Endothelial cell of umbilical vein (primary cell): ENCODE results near the gene KCNK16. TPM values are rescaled to one million over a fixed set of nuclear protein-coding genes. Genes with fewer than 3 reads are reported as not detected.

Source experiments
- BruUV-seq: library from RNA; stranded (reverse); fragments of 400-500 nt; replicated peaks from 2 replicates; lab custom pipeline; 2021; lab: Mats Ljungman, UMichigan
- CTCF ChIA-PET: fragments of 300-600, 350-600 bp; sonication (Branson Sonifier 250); formaldehyde crosslinking; loops from one replicate; lab custom pipeline; 2021; ENCODE audit warnings: antibody characterized with exemption, inconsistent platforms; lab: Charles Lee
- POLR2A ChIA-PET: fragments of 300-600, 350-600 bp; sonication (Branson Sonifier 250); formaldehyde crosslinking; loops from one replicate; lab custom pipeline; 2021; ENCODE audit warnings: antibody characterized with exemption, inconsistent platforms; lab: Charles Lee
- DNase-seq: peaks from one replicate; pipeline ENCODE4 v3.0.0-alpha.2; 2011; ENCODE audit warnings: low read depth, low spot score
- FAIRE-seq: peaks from 2 replicates; lab custom pipeline; 2011; peaks lifted over from hg19 to GRCh38; lab: Jason Lieb, UNC
- H2AFZ ChIP-seq: 2 replicates; pipeline ENCODE4 v1.6.0; 2012; ENCODE audit warnings: low read depth, low read length, control low read depth, inconsistent platforms
- H3K27ac ChIP-seq: 2 replicates; pipeline ENCODE4 v1.5.1; 2011; ENCODE audit warnings: low read depth, mild to moderate bottlenecking, control low read depth, low read length, moderate library complexity; ENCODE audit not compliant: insufficient read depth
- H3K27me3 ChIP-seq, 2 experiments: 2 replicates each; pipeline versions ENCODE4 v1.6.0 to v1.6.1; 2011; ENCODE audit warnings: low read length in 2 of 2, mixed read lengths in 1 of 2; ENCODE audit not compliant: control insufficient read depth in 2 of 2, insufficient read depth in 2 of 2
- H3K36me3 ChIP-seq, 2 experiments: 2 replicates in 1 of 2; 3 replicates in 1 of 2; pipeline ENCODE4 v1.5.1; 2011; ENCODE audit warnings: low read length in 2 of 2, mild to moderate bottlenecking in 1 of 2, moderate library complexity in 1 of 2; ENCODE audit not compliant: control insufficient read depth in 2 of 2, insufficient read depth in 2 of 2; ENCODE audit errors: extremely low read depth in 1 of 2
- H3K4me1 ChIP-seq: 3 replicates; pipeline ENCODE4 v1.5.1; 2011; ENCODE audit warnings: mild to moderate bottlenecking, low read length; ENCODE audit not compliant: control insufficient read depth, insufficient read depth; ENCODE audit errors: extremely low read depth
- H3K4me2 ChIP-seq: 2 replicates; pipeline ENCODE4 v1.6.1; 2011; ENCODE audit warnings: low read length, control low read depth, mixed read lengths; ENCODE audit not compliant: insufficient read depth
- H3K4me3 ChIP-seq, 3 experiments: fragments of 200-600 bp in 1 of 3; sonication (generic), shearing (Covaris generic) in 1 of 3; replicated peaks in 1 of 3; 2 replicates each; pipeline ENCODE4 v1.5.1; 2011 to 2016; ENCODE audit warnings: control low read depth in 3 of 3, low read length in 3 of 3, mild to moderate bottlenecking in 2 of 3, inconsistent platforms in 1 of 3, low read depth in 1 of 3, moderate library complexity in 1 of 3; ENCODE audit not compliant: insufficient read depth in 1 of 3
- H3K79me2 ChIP-seq: 2 replicates; pipeline ENCODE4 v1.6.0; 2012; ENCODE audit warnings: low read length, inconsistent platforms; ENCODE audit not compliant: control insufficient read depth, insufficient read depth
- H3K9ac ChIP-seq: replicated peaks from 2 replicates; pipeline ENCODE3; 2011; ENCODE audit warnings: low read length, control low read depth; ENCODE audit not compliant: insufficient read depth; ENCODE audit errors: extremely low read depth
- H3K9me1 ChIP-seq: replicated peaks from 3 replicates; pipeline ENCODE4 v1.6.0; 2011; ENCODE audit warnings: mild to moderate bottlenecking, low read length; ENCODE audit not compliant: control insufficient read depth, insufficient read depth; ENCODE audit errors: extremely low read depth
- H3K9me3 ChIP-seq: replicated peaks from 2 replicates; pipeline ENCODE4 v1.5.1; 2012; ENCODE audit warnings: low read length, inconsistent platforms; ENCODE audit not compliant: control insufficient read depth, insufficient read depth
- H4K20me1 ChIP-seq: replicated peaks from 2 replicates; pipeline ENCODE3; 2011; ENCODE audit warnings: mild to moderate bottlenecking, low read length; ENCODE audit not compliant: control insufficient read depth, insufficient read depth; ENCODE audit errors: extremely low read depth
- EZH2 ChIP-seq: IDR thresholded peaks from 2 replicates; pipeline ENCODE4 v1.6.1; 2012; ENCODE audit warnings: borderline replicate concordance, low read depth, mild to moderate bottlenecking, moderate library complexity, low read length, inconsistent platforms; ENCODE audit not compliant: severe bottlenecking
- FOS ChIP-seq: IDR thresholded peaks from 2 replicates; pipeline ENCODE4 v1.6.1; 2011; ENCODE audit warnings: mild to moderate bottlenecking, low read length, moderate library complexity, borderline replicate concordance; ENCODE audit not compliant: insufficient read depth
- GATA2 ChIP-seq: IDR thresholded peaks from 2 replicates; pipeline ENCODE4 v1.7.0; 2011; ENCODE audit warnings: low read depth, mild to moderate bottlenecking, moderate library complexity, mixed read lengths, low read length; ENCODE audit not compliant: insufficient read length, insufficient read depth
- JUN ChIP-seq: IDR thresholded peaks from 2 replicates; pipeline ENCODE4 v1.6.1; 2011; ENCODE audit warnings: borderline replicate concordance, low read depth; ENCODE audit not compliant: insufficient read length, insufficient read depth
- MYC ChIP-seq: IDR thresholded peaks from one replicate; pipeline ENCODE4 v1.6.1; 2011; ENCODE audit warnings: mild to moderate bottlenecking, low read depth, low read length
- POLR2A ChIP-seq: IDR thresholded peaks from 2 replicates; pipeline ENCODE4 v1.6.1; 2012; ENCODE audit warnings: low read depth, mild to moderate bottlenecking, control low read depth, low read length
- POLR2AphosphoS5 ChIP-seq: IDR thresholded peaks from 2 replicates; pipeline ENCODE4 v1.6.1; 2012; ENCODE audit warnings: low read depth, mild to moderate bottlenecking, control low read depth, low read length, moderate library complexity; ENCODE audit not compliant: insufficient read depth
- dilution Hi-C: fragments of 300-500 bp; cut with MboI; formaldehyde crosslinking; loops from one replicate; pipeline ENCODE4 v1.15.0; 2019; ENCODE audit warnings: low sequenced_read_pairs; ENCODE audit not compliant: extremely low pct_ligation_motif_present
- intact Hi-C: fragments of 100-400 bp; cut with micrococcal nuclease; formaldehyde crosslinking; loops from one replicate; pipeline ENCODE4 v1.10.0; 2022
- polyA plus RNA-seq, 4 experiments: library from polyadenylated mRNA; depleted of rRNA in 3 of 4; stranded (reverse) in 3 of 4; unstranded in 1 of 4; fragments of >200 nt; gene quantifications; 2 replicates each; pipeline versions ENCODE4 v1.2.1 to v1.2.3, GENCODE V29; 2011 to 2012; ENCODE audit warnings: missing spikeins in 1 of 4
- total RNA-seq: library from RNA; stranded (reverse); gene quantifications from 2 replicates; pipeline ENCODE4 v1.2.3, GENCODE V29; 2021
- TF ChIP-seq, protein P1 (sequence below), 2 donors: IDR thresholded peaks; 1 replicate in 1 of 2; 2 replicates in 1 of 2; pipeline ENCODE4 v1.5.1; 2011; ENCODE audit warnings: low read length in 2 of 2, mild to moderate bottlenecking in 2 of 2, moderate library complexity in 2 of 2, control low read depth in 1 of 2, inconsistent platforms in 1 of 2, low read depth in 1 of 2; ENCODE audit not compliant: insufficient read depth in 1 of 2; ENCODE audit errors: extremely low read depth in 1 of 2
- TF ChIP-seq, protein P2 (sequence below): IDR thresholded peaks from 2 replicates; pipeline ENCODE4 v1.6.1; 2011; ENCODE audit not compliant: insufficient read depth, insufficient read length

KCNK16 gene
- total and polyA plus RNA-seq, 2 donors (not counting 3 experiments of a cell fraction or from before 2014, with no cell fraction given) = not detected

DNA sequence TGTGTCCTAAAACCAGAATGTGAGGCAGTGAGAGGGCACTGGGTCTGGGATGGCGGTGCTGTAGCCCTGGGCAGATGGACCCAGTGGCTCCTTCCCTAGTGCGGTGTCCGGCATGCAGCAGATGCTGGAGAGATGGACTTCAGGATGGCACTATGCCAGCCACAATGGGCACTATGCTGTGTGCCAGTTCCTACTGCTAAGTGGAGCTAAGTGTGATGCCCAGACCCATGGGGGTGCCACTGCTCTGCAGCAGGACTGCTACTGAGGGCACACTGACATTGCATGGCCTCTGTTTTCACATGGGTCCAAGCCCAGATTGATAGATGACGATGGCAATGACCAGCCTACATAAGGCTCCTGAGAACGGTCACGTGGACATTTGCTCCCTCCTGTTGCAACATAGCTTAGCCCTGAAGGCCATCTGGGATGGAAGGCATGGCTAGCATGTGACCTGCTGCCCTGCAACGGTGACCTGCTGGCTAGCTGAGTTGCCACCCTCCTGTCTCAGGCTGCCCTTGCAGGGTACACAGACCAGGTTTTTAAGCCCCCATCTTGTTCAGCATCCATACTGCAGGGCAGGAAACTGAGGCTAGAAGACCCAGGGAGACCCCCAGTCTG is 31.3 kb upstream of the KCNK16 start:
- no peak for TF ChIP-seq POLR2A
- TF ChIP-seq JUN = no peak
- TF ChIP-seq MYC = no peak
- TF ChIP-seq EZH2 = no peak
- TF ChIP-seq, protein P1, sequence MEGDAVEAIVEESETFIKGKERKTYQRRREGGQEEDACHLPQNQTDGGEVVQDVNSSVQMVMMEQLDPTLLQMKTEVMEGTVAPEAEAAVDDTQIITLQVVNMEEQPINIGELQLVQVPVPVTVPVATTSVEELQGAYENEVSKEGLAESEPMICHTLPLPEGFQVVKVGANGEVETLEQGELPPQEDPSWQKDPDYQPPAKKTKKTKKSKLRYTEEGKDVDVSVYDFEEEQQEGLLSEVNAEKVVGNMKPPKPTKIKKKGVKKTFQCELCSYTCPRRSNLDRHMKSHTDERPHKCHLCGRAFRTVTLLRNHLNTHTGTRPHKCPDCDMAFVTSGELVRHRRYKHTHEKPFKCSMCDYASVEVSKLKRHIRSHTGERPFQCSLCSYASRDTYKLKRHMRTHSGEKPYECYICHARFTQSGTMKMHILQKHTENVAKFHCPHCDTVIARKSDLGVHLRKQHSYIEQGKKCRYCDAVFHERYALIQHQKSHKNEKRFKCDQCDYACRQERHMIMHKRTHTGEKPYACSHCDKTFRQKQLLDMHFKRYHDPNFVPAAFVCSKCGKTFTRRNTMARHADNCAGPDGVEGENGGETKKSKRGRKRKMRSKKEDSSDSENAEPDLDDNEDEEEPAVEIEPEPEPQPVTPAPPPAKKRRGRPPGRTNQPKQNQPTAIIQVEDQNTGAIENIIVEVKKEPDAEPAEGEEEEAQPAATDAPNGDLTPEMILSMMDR (IDR thresholded peaks at IDR 0.05; ENCODE audit: extremely low read depth in 1 of 2, insufficient read depth in 1 of 2, low read depth in 1 of 2, low read length in 2 of 2) = no peak
- TF ChIP-seq POLR2AphosphoS5 = no peak
- TF ChIP-seq, protein P2, sequence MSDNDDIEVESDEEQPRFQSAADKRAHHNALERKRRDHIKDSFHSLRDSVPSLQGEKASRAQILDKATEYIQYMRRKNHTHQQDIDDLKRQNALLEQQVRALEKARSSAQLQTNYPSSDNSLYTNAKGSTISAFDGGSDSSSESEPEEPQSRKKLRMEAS = no peak
- TF ChIP-seq GATA2 = no peak
- no peak for TF ChIP-seq FOS
- H3K79me2 ChIP-seq = no peaks in the 10 kb centered on the region
- POLR2A ChIA-PET = no interaction called here
- dilution Hi-C loops (no loop called here), intact Hi-C loops (no loop called here)
- FAIRE-seq (no peak), DNase-seq (no peak)
- H3K27ac ChIP-seq = no peak overlapping the region
- H3K9me3 ChIP-seq = no peaks in the 10 kb centered on the region
- no TSS peak for BruUV-seq
- no peak overlapping the region for H3K9ac ChIP-seq
- no peaks in the 10 kb centered on the region for H3K4me1 ChIP-seq
- no peak overlapping the region for H3K4me2 ChIP-seq
- no peaks in the 10 kb centered on the region for H4K20me1 ChIP-seq
- no peak overlapping the region for H3K4me3 ChIP-seq
- H3K36me3 ChIP-seq = no peaks in the 10 kb centered on the region
- no peak overlapping the region for H2AFZ ChIP-seq
- no peaks in the 10 kb centered on the region for H3K27me3 ChIP-seq
- CTCF ChIA-PET = interaction anchor here (1.1 to 1.2 kb wide), 2 partner anchors 10 to 539 kb away, joined by 3 to 4 read pairs; no protein-coding TSS in a partner anchor
- no peaks in the 10 kb centered on the region for H3K9me1 ChIP-seq
